ENCODE measurements around the gene DAB2IP. TPM values are rescaled to one million over a fixed set of nuclear protein-coding genes. Genes with fewer than 3 reads are reported as not detected.

The DAB2IP gene
- total RNA-seq, 1 experiment from 2014 or later = 56.3 TPM

- DNase-seq = no peak
- CTCF ChIA-PET = no interaction called here
- intact Hi-C loops (cut with micrococcal nuclease; ENCODE audit: unreplicated experiment) = no loop called here
- BruUV-seq (replicated peaks) = no TSS peak
- Mint-ChIP-seq H3K36me3 (ENCODE audit: insufficient read depth, unreplicated experiment) (no peaks in the 10 kb centered on the region), H3K27me3 (ENCODE audit: unreplicated experiment) (no peaks in the 10 kb centered on the region), H3K9me3 (ENCODE audit: low read depth, unreplicated experiment) (peaks cover 2% of the 10 kb centered on the region), H3K27ac (ENCODE audit: unreplicated experiment) (no peak overlapping the region), H3K4me3 (ENCODE audit: low read depth, unreplicated experiment) (no peak overlapping the region), H3K4me1 (ENCODE audit: low read depth, unreplicated experiment) (peaks cover 9% of the 10 kb centered on the region)
- no peak for TF ChIP-seq CTCF (IDR thresholded peaks at IDR 0.05; ENCODE audit: unreplicated experiment)
Measured at GRCh38 chr9:121672986-121673385, 21.6 kb downstream of the DAB2IP start.

GRCh38 chr9:121673576-121673975 is 22.1 kb downstream of the DAB2IP start:
- no peak overlapping the region for H3K27ac Mint-ChIP-seq (ENCODE audit: unreplicated experiment)
- CTCF ChIA-PET = interaction anchor here (1.2 kb wide), 1 partner anchor 41 kb away, joined by 3 read pairs; no protein-coding TSS in a partner anchor
- no TSS peak for BruUV-seq (replicated peaks)
- H3K36me3 Mint-ChIP-seq (ENCODE audit: insufficient read depth, unreplicated experiment) = no peaks in the 10 kb centered on the region
- H3K4me3 Mint-ChIP-seq (ENCODE audit: low read depth, unreplicated experiment) = no peak overlapping the region
- TF ChIP-seq CTCF (IDR thresholded peaks at IDR 0.05; ENCODE audit: unreplicated experiment) = no peak
- H3K4me1 Mint-ChIP-seq (ENCODE audit: low read depth, unreplicated experiment) = peaks cover 9% of the 10 kb centered on the region
- intact Hi-C loops (cut with micrococcal nuclease; ENCODE audit: unreplicated experiment) = no loop called here
- no peak for DNase-seq
- H3K27me3 Mint-ChIP-seq (ENCODE audit: unreplicated experiment) = no peaks in the 10 kb centered on the region
- H3K9me3 Mint-ChIP-seq (ENCODE audit: low read depth, unreplicated experiment) = peaks cover 2% of the 10 kb centered on the region

- Mint-ChIP-seq H3K4me3 (ENCODE audit: low read depth, unreplicated experiment) (no peak overlapping the region), H3K9me3 (ENCODE audit: low read depth, unreplicated experiment) (peaks cover 2% of the 10 kb centered on the region), H3K4me1 (ENCODE audit: low read depth, unreplicated experiment) (peaks cover 9% of the 10 kb centered on the region), H3K27me3 (ENCODE audit: unreplicated experiment) (no peaks in the 10 kb centered on the region), H3K36me3 (ENCODE audit: insufficient read depth, unreplicated experiment) (no peaks in the 10 kb centered on the region), H3K27ac (ENCODE audit: unreplicated experiment) (no peak overlapping the region)
- intact Hi-C loops (cut with micrococcal nuclease; ENCODE audit: unreplicated experiment) = no loop called here
- no TSS peak for BruUV-seq (replicated peaks)
- CTCF ChIA-PET = interaction anchor here (1.2 kb wide), 1 partner anchor 42 kb away, joined by 3 read pairs; no protein-coding TSS in a partner anchor
- no peak for TF ChIP-seq CTCF (IDR thresholded peaks at IDR 0.05; ENCODE audit: unreplicated experiment)
- no peak for DNase-seq
Measured at GRCh38 chr9:121674017-121674416, 22.6 kb downstream of the DAB2IP start.

GRCh38 chr9:121674952-121675351 is 23.5 kb downstream of the DAB2IP start:
- H3K27ac Mint-ChIP-seq (ENCODE audit: unreplicated experiment) = no peak overlapping the region
- CTCF ChIA-PET = interaction anchor here (1.2 kb wide), 1 partner anchor 43 kb away, joined by 3 read pairs; no protein-coding TSS in a partner anchor

More at GRCh38 chr9:121674952-121675351, 23.5 kb downstream of the DAB2IP start:
- no peak overlapping the region for H3K4me3 Mint-ChIP-seq (ENCODE audit: low read depth, unreplicated experiment)
- intact Hi-C loops (cut with micrococcal nuclease; ENCODE audit: unreplicated experiment) = no loop called here
- DNase-seq = no peak
- peaks cover 1% of the 10 kb centered on the region for H3K9me3 Mint-ChIP-seq (ENCODE audit: low read depth, unreplicated experiment)
- peaks cover 9% of the 10 kb centered on the region for H3K4me1 Mint-ChIP-seq (ENCODE audit: low read depth, unreplicated experiment)
- TF ChIP-seq CTCF (IDR thresholded peaks at IDR 0.05; ENCODE audit: unreplicated experiment) = no peak
- no TSS peak for BruUV-seq (replicated peaks)
- no peaks in the 10 kb centered on the region for H3K27me3 Mint-ChIP-seq (ENCODE audit: unreplicated experiment)
- H3K36me3 Mint-ChIP-seq (ENCODE audit: insufficient read depth, unreplicated experiment) = no peaks in the 10 kb centered on the region

Data from Calu3 (cell line).